Panc1 (cell line): ENCODE data around the gene NDST1.

Source experiments
- CTCF ChIP-seq: fragments of 450-650 bp; IDR thresholded peaks from 2 replicates; pipeline ENCODE4 v1.5.1; 2017; ENCODE audit warnings: mild to moderate bottlenecking
- POLR2AphosphoS5 ChIP-seq: IDR thresholded peaks from 2 replicates; pipeline ENCODE4 v1.6.1; 2012; ENCODE audit warnings: mild to moderate bottlenecking, low read depth, low read length, moderate library complexity

- TF ChIP-seq CTCF = no peak
- TF ChIP-seq POLR2AphosphoS5 = no peak
These were observed 41.8 kb downstream of the NDST1 start for GRCh38 chr5:150549735-150550134.
